Suprapubic skin (tissue), 4 donors: ENCODE results near the gene PLBD2. TPM values are rescaled to one million over a fixed set of nuclear protein-coding genes. Genes with fewer than 3 reads are reported as not detected.

ENCODE experiments used
- DNase-seq, 2 donors: peaks; one replicate each; pipeline ENCODE4 v3.0.0-alpha.2; 2019; ENCODE audit warnings: low spot score in 2 of 2
- H3K27ac ChIP-seq: fragments of 200-600 bp; sonication (generic); one replicate; pipeline ENCODE4 v1.5.1; 2019
- H3K27me3 ChIP-seq: fragments of 200-600 bp; sonication (generic); one replicate; pipeline ENCODE4 v1.5.1; 2019
- H3K36me3 ChIP-seq: fragments of 200-600 bp; sonication (generic); one replicate; pipeline ENCODE4 v1.5.1; 2019
- H3K4me1 ChIP-seq: fragments of 200-600 bp; sonication (generic); one replicate; pipeline ENCODE4 v1.5.1; 2019
- H3K4me3 ChIP-seq: fragments of 200-600 bp; sonication (generic); one replicate; pipeline ENCODE4 v1.5.1; 2019; ENCODE audit warnings: mild to moderate bottlenecking
- H3K9me3 ChIP-seq: fragments of 200-600 bp; sonication (generic); one replicate; pipeline ENCODE4 v1.5.1; 2019
- EP300 ChIP-seq: sonication (generic); formaldehyde crosslinking; IDR thresholded peaks from one replicate; pipeline ENCODE4 v1.6.1; 2017; ENCODE audit warnings: antibody characterized with exemption
- POLR2A ChIP-seq, 2 donors: fragments of 450-650 bp; IDR thresholded peaks; one replicate each; pipeline ENCODE4 v1.6.1; 2017; ENCODE audit warnings: antibody characterized with exemption in 2 of 2, mild to moderate bottlenecking in 2 of 2, moderate library complexity in 2 of 2
- POLR2AphosphoS5 ChIP-seq, 3 donors: sonication (generic); formaldehyde crosslinking; IDR thresholded peaks; one replicate each; pipeline ENCODE4 v1.6.1; 2017; ENCODE audit warnings: antibody characterized with exemption in 3 of 3
- WGBS: methylation state at CpG from one replicate; pipeline ENCODE4 v1.1.5; 2018; 5-methylcytosine and 5-hydroxymethylcytosine counted together
- total RNA-seq, 4 donors: library from RNA; depleted of rRNA; stranded (reverse); fragments of >200 nt; gene quantifications; one replicate each; pipeline ENCODE4 v1.1.0, GENCODE V29; 2016
- TF ChIP-seq, protein P1 (sequence below), 2 donors: fragments of 200-600 bp in 1 of 2; fragments of 450-650 bp in 1 of 2; sonication (generic) in 1 of 2; IDR thresholded peaks; one replicate each; pipeline ENCODE4 v1.5.1; 2016 to 2019; ENCODE audit warnings: antibody characterized with exemption in 2 of 2, mild to moderate bottlenecking in 1 of 2, moderate library complexity in 1 of 2

PLBD2 gene
- total RNA-seq, 4 donors from 2014 or later, result 22.2 to 29.2 (median 27.3) TPM

GRCh38 chr12:113332688-113333417 is 25.5 kb upstream of the PLBD2 start:
- peaks cover 24% of the 10 kb centered on the region for H3K4me1 ChIP-seq
- no peaks in the 10 kb centered on the region for H3K9me3 ChIP-seq
- no peak for TF ChIP-seq POLR2A (IDR thresholded peaks at IDR 0.05)
- no peak for TF ChIP-seq EP300
- TF ChIP-seq, protein P1, sequence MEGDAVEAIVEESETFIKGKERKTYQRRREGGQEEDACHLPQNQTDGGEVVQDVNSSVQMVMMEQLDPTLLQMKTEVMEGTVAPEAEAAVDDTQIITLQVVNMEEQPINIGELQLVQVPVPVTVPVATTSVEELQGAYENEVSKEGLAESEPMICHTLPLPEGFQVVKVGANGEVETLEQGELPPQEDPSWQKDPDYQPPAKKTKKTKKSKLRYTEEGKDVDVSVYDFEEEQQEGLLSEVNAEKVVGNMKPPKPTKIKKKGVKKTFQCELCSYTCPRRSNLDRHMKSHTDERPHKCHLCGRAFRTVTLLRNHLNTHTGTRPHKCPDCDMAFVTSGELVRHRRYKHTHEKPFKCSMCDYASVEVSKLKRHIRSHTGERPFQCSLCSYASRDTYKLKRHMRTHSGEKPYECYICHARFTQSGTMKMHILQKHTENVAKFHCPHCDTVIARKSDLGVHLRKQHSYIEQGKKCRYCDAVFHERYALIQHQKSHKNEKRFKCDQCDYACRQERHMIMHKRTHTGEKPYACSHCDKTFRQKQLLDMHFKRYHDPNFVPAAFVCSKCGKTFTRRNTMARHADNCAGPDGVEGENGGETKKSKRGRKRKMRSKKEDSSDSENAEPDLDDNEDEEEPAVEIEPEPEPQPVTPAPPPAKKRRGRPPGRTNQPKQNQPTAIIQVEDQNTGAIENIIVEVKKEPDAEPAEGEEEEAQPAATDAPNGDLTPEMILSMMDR (IDR thresholded peaks at IDR 0.05), result no peak
- TF ChIP-seq POLR2AphosphoS5 (IDR thresholded peaks at IDR 0.05), result no peak
- H3K36me3 ChIP-seq, result peaks cover 25% of the 10 kb centered on the region
- WGBS, result 76% methylated on average over 10 of the region's 17 CpGs
- peak overlapping the region; percentile 67 for H3K4me3 ChIP-seq
- H3K27me3 ChIP-seq, result no peaks in the 10 kb centered on the region
- no peak overlapping the region for H3K27ac ChIP-seq
- no peak for DNase-seq

GRCh38 chr12:113333418-113333750 is 25.0 kb upstream of the PLBD2 start:
- no peak for DNase-seq
- H3K9me3 ChIP-seq, result no peaks in the 10 kb centered on the region
- peaks cover 25% of the 10 kb centered on the region for H3K36me3 ChIP-seq
- peaks cover 24% of the 10 kb centered on the region for H3K4me1 ChIP-seq
- whole genome bisulfite sequencing, result 95% methylated on average over 4 of the region's 5 CpGs
- peak overlapping the region; percentile 67 for H3K4me3 ChIP-seq
- no peak for TF ChIP-seq EP300
- no peak for TF ChIP-seq POLR2A (IDR thresholded peaks at IDR 0.05)
- no peak for TF ChIP-seq POLR2AphosphoS5 (IDR thresholded peaks at IDR 0.05)
- TF ChIP-seq, protein P1 (IDR thresholded peaks at IDR 0.05), result no peak
- no peaks in the 10 kb centered on the region for H3K27me3 ChIP-seq
- H3K27ac ChIP-seq, result no peak overlapping the region

DNA sequence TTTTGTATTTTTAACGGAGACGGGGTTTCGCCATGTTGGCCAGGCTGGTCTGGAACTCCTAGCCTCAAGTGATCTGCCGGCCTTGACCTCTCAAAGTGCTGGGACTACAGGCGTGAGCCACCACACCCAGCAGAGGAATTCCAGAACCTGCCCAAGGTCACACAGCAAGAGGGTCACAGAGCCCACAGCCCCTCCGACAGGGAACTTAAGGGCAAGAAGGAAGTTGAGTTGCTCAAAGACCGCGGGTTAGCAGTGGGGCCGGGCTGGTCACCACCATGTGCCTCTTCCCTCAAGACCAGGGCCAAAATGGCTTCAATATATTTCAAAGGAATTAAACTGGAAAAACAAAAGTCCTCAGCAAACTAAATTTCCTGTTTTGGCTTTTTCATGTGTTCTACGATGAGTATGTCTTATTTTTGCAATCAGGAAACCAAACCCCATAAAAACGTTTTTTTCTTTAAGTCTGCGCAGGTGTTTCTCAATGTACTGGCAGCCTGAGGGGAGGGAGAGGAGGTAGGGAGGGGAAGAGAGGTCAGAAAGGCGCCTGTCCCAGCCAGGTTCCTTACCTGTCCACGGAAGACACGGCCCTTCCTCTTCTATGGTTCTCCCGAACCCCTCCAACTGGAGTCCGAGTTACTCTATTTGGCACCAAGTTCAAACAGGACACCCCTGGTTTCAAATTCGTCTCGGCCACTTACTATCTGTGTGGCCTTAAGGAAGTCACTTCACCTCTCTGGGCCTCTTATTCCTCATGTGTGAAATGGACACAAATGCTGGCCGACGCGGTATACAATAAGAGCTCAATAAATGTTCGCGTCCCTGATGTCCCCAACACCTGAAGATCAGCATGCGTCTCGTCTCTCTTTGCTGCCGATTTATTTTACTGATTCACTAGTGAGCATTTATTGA is 24.3 kb upstream of the PLBD2 start:
- peak overlapping the region; percentile 67 for H3K4me3 ChIP-seq
- no peaks in the 10 kb centered on the region for H3K9me3 ChIP-seq
- no peaks in the 10 kb centered on the region for H3K27me3 ChIP-seq
- DNase-seq, result no peak
- WGBS, result 17% methylated on average over 27 of the region's 27 CpGs
- peak overlapping the region; percentile 69 for H3K27ac ChIP-seq
- peaks cover 24% of the 10 kb centered on the region for H3K4me1 ChIP-seq
- TF ChIP-seq POLR2AphosphoS5 (IDR thresholded peaks at IDR 0.05), result no peak
- no peak for TF ChIP-seq POLR2A (IDR thresholded peaks at IDR 0.05)
- no peak for TF ChIP-seq EP300
- TF ChIP-seq, protein P1 (IDR thresholded peaks at IDR 0.05), result no peak
- H3K36me3 ChIP-seq, result peaks cover 25% of the 10 kb centered on the region

GRCh38 chr12:113334786-113335539 is 23.4 kb upstream of the PLBD2 start, which contains the start of gene SLC8B1:
Gene SLC8B1, minus strand, starts transcription at chr12:113335109. Its CDS starts 2,231 bp downstream, at chr12:113332878.
- 0% methylated on average over 16 of the region's 62 CpGs for WGBS
- Histone ChIP-seq H3K9me3 (no peaks in the 10 kb centered on the region), H3K4me1 (peaks cover 24% of the 10 kb centered on the region), H3K27ac (peak within 1 kb of the TSS; percentile 69), H3K4me3 (peak within 1 kb of the TSS; percentile 67), H3K27me3 (no peaks in the 10 kb centered on the region), H3K36me3 (peaks cover 19% of the 10 kb centered on the region)
- peak; percentile 93 for DNase-seq
- TF ChIP-seq EP300 (no peak), POLR2A (IDR thresholded peaks at IDR 0.05) (peak in 1 of 2 donors; percentile 80)

DNA sequence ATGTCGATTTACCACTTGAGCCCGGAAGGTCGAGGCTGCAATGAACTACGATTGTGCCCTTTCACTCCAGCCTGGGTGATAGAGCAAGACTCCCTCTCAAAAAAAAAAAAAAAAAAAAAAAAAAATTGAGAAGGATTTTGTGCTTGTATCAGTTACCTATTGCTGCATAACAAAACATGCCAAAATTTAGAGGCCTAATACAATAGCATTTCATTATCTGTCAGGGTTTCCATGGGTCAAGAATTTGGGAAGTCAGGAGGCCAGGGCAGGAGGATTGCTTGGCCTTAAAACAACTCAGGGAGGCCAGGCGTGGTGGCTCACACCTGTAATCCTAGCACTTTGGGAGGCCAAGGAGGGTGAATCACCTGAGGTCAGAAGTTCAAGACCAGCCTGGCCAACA is 18.8 kb upstream of the PLBD2 start:
- H3K27me3 ChIP-seq, result no peaks in the 10 kb centered on the region
- no peak for TF ChIP-seq POLR2A (IDR thresholded peaks at IDR 0.05)
- no peak for TF ChIP-seq EP300
- no peak for TF ChIP-seq POLR2AphosphoS5 (IDR thresholded peaks at IDR 0.05)
- TF ChIP-seq, protein P1 (IDR thresholded peaks at IDR 0.05), result no peak
- no peaks in the 10 kb centered on the region for H3K9me3 ChIP-seq
- H3K27ac ChIP-seq, result no peak overlapping the region
- DNase-seq, result no peak
- WGBS, result 97% methylated on average over 5 of the region's 5 CpGs
- H3K4me1 ChIP-seq, result peaks cover 7% of the 10 kb centered on the region
- no peaks in the 10 kb centered on the region for H3K36me3 ChIP-seq
- no peak overlapping the region for H3K4me3 ChIP-seq
